Retinal pigment epithelial cell (primary cell): ENCODE data around the gene CCDC32.

Experiments
- DNase-seq: peaks from one replicate; pipeline ENCODE4 v3.0.0-alpha.2; 2010; ENCODE audit warnings: low read depth
- H3K4me3 ChIP-seq: 2 replicates; pipeline ENCODE4 v1.5.1; 2011; ENCODE audit warnings: mild to moderate bottlenecking, low read length, control low read depth, moderate library complexity
- TF ChIP-seq, protein P1 (sequence below): conservative IDR thresholded peaks from 2 replicates; pipeline ENCODE4 v1.5.1; 2011; ENCODE audit warnings: low read depth, low read length, control low read depth, inconsistent platforms

The CCDC32 gene

GRCh38 chr15:40595773-40596172 is 30.9 kb upstream of the CCDC32 start:
- no peak overlapping the region for H3K4me3 ChIP-seq
- TF ChIP-seq, protein P1, sequence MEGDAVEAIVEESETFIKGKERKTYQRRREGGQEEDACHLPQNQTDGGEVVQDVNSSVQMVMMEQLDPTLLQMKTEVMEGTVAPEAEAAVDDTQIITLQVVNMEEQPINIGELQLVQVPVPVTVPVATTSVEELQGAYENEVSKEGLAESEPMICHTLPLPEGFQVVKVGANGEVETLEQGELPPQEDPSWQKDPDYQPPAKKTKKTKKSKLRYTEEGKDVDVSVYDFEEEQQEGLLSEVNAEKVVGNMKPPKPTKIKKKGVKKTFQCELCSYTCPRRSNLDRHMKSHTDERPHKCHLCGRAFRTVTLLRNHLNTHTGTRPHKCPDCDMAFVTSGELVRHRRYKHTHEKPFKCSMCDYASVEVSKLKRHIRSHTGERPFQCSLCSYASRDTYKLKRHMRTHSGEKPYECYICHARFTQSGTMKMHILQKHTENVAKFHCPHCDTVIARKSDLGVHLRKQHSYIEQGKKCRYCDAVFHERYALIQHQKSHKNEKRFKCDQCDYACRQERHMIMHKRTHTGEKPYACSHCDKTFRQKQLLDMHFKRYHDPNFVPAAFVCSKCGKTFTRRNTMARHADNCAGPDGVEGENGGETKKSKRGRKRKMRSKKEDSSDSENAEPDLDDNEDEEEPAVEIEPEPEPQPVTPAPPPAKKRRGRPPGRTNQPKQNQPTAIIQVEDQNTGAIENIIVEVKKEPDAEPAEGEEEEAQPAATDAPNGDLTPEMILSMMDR = no peak
- no peak for DNase-seq

DNA sequence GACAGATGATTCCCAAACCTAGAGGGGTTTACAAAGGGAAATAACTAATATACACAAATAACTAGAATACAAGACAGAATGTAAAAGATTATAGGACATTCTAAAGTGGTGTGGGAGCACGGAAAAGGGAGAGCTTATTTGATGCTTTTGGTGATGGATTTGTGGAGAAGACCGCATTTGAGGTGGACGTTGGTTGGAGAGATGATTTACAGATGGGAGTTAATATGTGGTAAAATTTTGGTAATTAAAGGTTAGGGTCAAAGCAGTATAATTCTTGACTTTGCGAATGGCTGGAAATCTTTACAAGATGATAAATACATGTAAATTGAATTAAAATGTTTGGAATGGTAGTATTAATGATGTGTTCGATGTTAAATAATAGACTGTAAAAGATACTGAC is 30.4 kb upstream of the CCDC32 start:
- H3K4me3 ChIP-seq = peak overlapping the region; percentile 77
- DNase-seq = no peak
- TF ChIP-seq, protein P1 = no peak

GRCh38 chr15:40594429-40594836 is 29.6 kb upstream of the CCDC32 start:
- TF ChIP-seq, protein P1 = peak; percentile 22
- DNase-seq = no peak
- H3K4me3 ChIP-seq = peak overlapping the region; percentile 77

- DNase-seq = peak; percentile 72
- TF ChIP-seq, protein P1 = no peak
- H3K4me3 ChIP-seq = peak within 1 kb of the TSS; percentile 77
Observed at GRCh38 chr15:40593588-40594428, 29.0 kb upstream of the CCDC32 start, which contains the start of gene KNL1. TSS of gene KNL1 (plus strand) at chr15:40594249. CDS start at chr15:40602932, 8,683 bp downstream.

DNA sequence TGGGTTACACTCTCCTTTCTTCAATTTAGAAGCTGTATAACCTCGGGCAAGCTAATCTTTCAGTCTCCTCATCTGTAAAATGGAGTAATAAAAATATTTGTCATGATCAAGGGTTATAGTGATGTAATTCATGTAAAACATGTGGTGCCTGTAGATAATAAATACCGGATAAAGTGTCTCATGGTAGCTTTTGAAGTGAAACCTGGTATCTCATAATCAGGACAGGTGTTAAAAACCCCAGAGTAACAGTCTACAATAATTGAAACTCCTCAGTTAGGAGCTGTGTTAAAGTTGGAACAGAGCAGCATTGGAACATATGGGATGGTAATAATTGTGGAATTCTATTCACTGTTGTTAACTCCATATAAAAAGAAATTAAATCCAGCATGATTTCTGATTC is 28.3 kb upstream of the CCDC32 start:
- DNase-seq = no peak
- H3K4me3 ChIP-seq = no peak overlapping the region
- TF ChIP-seq, protein P1 = no peak

- H3K4me3 ChIP-seq = no peak overlapping the region
- TF ChIP-seq, protein P1 = no peak
- no peak for DNase-seq
Observed at GRCh38 chr15:40591389-40591788, 26.5 kb upstream of the CCDC32 start.

DNA sequence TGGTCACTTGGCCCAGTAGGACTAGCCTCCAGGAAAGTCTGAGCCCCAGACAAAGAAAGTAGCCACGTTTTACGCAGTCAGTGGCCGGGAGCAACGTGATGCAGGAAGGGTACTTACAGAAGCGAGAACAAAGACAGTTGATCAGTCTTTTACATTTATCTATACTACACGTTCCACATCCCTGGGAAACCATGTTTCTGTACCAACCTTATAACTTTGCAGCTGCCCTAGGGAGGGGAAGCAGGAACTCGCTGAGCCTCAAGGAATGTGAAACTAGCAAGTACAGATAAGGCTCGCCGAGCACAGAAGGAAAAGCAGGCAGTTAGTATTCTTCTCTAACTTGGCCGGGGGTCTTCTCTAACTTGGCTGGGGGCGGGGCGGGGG is 25.8 kb upstream of the CCDC32 start:
- H3K4me3 ChIP-seq = no peak overlapping the region
- TF ChIP-seq, protein P1 = no peak
- DNase-seq = no peak
